Upper lobe of right lung (tissue), 1 donor: ENCODE measurements around the gene ANKRD11. TPM values are rescaled to one million over a fixed set of nuclear protein-coding genes. Genes with fewer than 3 reads are reported as not detected.

Source experiments
- ATAC-seq: fragments of 200-7000 bp; cut with Tn5 transposase; one replicate; pipeline ENCODE4 v1.9.1; 2020; ENCODE audit warnings: mild to moderate bottlenecking, moderate library complexity
- DNase-seq: peaks from one replicate; pipeline ENCODE4 v3.0.0-alpha.2; 2020
- H3K27ac ChIP-seq: fragments of 200-600 bp; one replicate; pipeline ENCODE4 v1.8.0; 2022
- H3K27me3 ChIP-seq: fragments of 200-600 bp; one replicate; pipeline ENCODE4 v1.8.0; 2022; ENCODE audit warnings: mild to moderate bottlenecking
- H3K36me3 ChIP-seq: fragments of 200-600 bp; one replicate; pipeline ENCODE4 v1.8.0; 2022
- H3K4me1 ChIP-seq: fragments of 200-600 bp; one replicate; pipeline ENCODE4 v1.8.0; 2022
- H3K4me3 ChIP-seq: fragments of 200-600 bp; one replicate; pipeline ENCODE4 v1.8.0; 2022; ENCODE audit warnings: mild to moderate bottlenecking
- H3K9me3 ChIP-seq: fragments of 200-600 bp; one replicate; pipeline ENCODE4 v1.8.0; 2022
- CTCF ChIP-seq: fragments of 200-600 bp; IDR thresholded peaks from one replicate; pipeline ENCODE4 v1.8.0; 2022; ENCODE audit warnings: antibody characterized with exemption
- intact Hi-C: fragments of 100-400 bp; cut with DNase I; formaldehyde crosslinking; loops from one replicate; pipeline ENCODE4 v1.11.0; 2022
- total RNA-seq: library from RNA; stranded (reverse); fragmentation: NEBNext Ultra II Directional; extraction: Animal tissue kit (Norgen Biotek cat#: 25700); gene quantifications from one replicate; pipeline ENCODE4 v1.2.1, GENCODE V29; 2021
- donor health status: DM: no; HTN: yes; CAD: no; lungs with severe emphysema.

ANKRD11 gene
- total RNA-seq, 1 donor from 2014 or later, result 125 TPM

GRCh38 chr16:89297910-89298545 lies 192.3 kb downstream of the ANKRD11 start:
- Histone ChIP-seq H3K4me1 (peaks cover 36% of the 10 kb centered on the region), H3K9me3 (no peaks in the 10 kb centered on the region), H3K27ac (no peak overlapping the region), H3K27me3 (no peaks in the 10 kb centered on the region), H3K4me3 (no peak overlapping the region), H3K36me3 (peaks cover 12% of the 10 kb centered on the region)
- TF ChIP-seq CTCF, result no peak
- no peak for ATAC-seq
- DNase-seq, result no peak
- intact Hi-C loops, result no loop called here

GRCh38 chr16:89297156-89297874 lies 193.0 kb downstream of the ANKRD11 start:
- Histone ChIP-seq H3K27me3 (no peaks in the 10 kb centered on the region), H3K27ac (no peak overlapping the region), H3K9me3 (no peaks in the 10 kb centered on the region), H3K4me1 (peaks cover 36% of the 10 kb centered on the region), H3K36me3 (peaks cover 10% of the 10 kb centered on the region), H3K4me3 (no peak overlapping the region)
- no peak for DNase-seq
- ATAC-seq, result no peak
- intact Hi-C loops, result no loop called here
- no peak for TF ChIP-seq CTCF

- peaks cover 10% of the 10 kb centered on the region for H3K36me3 ChIP-seq
- no peak overlapping the region for H3K27ac ChIP-seq
- intact Hi-C loops, result no loop called here
- DNase-seq (no peak), ATAC-seq (no peak)
- H3K4me1 ChIP-seq, result peaks cover 22% of the 10 kb centered on the region
- H3K27me3 ChIP-seq, result no peaks in the 10 kb centered on the region
- no peak overlapping the region for H3K4me3 ChIP-seq
- TF ChIP-seq CTCF, result no peak
- no peaks in the 10 kb centered on the region for H3K9me3 ChIP-seq
Measured at GRCh38 chr16:89295915-89296314, 194.4 kb downstream of the ANKRD11 start.

GRCh38 chr16:89295071-89295900 lies 195.1 kb downstream of the ANKRD11 start:
- H3K36me3 ChIP-seq, result peaks cover 10% of the 10 kb centered on the region
- intact Hi-C loops, result no loop called here
- no peak overlapping the region for H3K27ac ChIP-seq
- ATAC-seq (no peak), DNase-seq (no peak)
- no peaks in the 10 kb centered on the region for H3K9me3 ChIP-seq
- H3K4me1 ChIP-seq, result peaks cover 16% of the 10 kb centered on the region
- H3K27me3 ChIP-seq, result no peaks in the 10 kb centered on the region
- no peak for TF ChIP-seq CTCF
- no peak overlapping the region for H3K4me3 ChIP-seq

- intact Hi-C loops, result no loop called here
Measured at GRCh38 chr16:89294486-89294885, 195.9 kb downstream of the ANKRD11 start.

More at GRCh38 chr16:89294486-89294885, 195.9 kb downstream of the ANKRD11 start:
- H3K9me3 ChIP-seq, result no peaks in the 10 kb centered on the region
- H3K36me3 ChIP-seq, result peaks cover 15% of the 10 kb centered on the region
- peaks cover 16% of the 10 kb centered on the region for H3K4me1 ChIP-seq
- no peak for DNase-seq
- H3K27ac ChIP-seq, result no peak overlapping the region
- no peak for TF ChIP-seq CTCF
- no peak overlapping the region for H3K4me3 ChIP-seq
- H3K27me3 ChIP-seq, result no peaks in the 10 kb centered on the region
- no peak for ATAC-seq
